Neural cell (in vitro differentiated cells): Measurements from ENCODE around the gene SYNRG. TPM values are rescaled to one million over a fixed set of nuclear protein-coding genes. Genes with fewer than 3 reads are reported as not detected.

Experiments used
- H2AFZ ChIP-seq: fragments of 200-600, 300-800 bp; sonication (generic), shearing (Covaris generic); 2 replicates; pipeline ENCODE4 v1.6.0; 2014; ENCODE audit warnings: low read depth, mild to moderate bottlenecking, antibody characterized with exemption, low read length, moderate library complexity
- H3F3A ChIP-seq: fragments of 200-600 bp; shearing (Covaris generic); 2 replicates; pipeline ENCODE4 v1.6.1; 2016; ENCODE audit warnings: mild to moderate bottlenecking, moderate library complexity, mixed read lengths, antibody characterized with exemption, low read length; ENCODE audit not compliant: insufficient read depth, poor library complexity, severe bottlenecking
- H3K27ac ChIP-seq: fragments of 200-600, 300-800 bp; sonication (generic), shearing (Covaris generic); 2 replicates; pipeline ENCODE4 v1.5.1; 2014; ENCODE audit warnings: mild to moderate bottlenecking, low read length, moderate library complexity
- H3K27me3 ChIP-seq: fragments of 300-800, 200-600 bp; sonication (generic), shearing (Covaris generic); 2 replicates; pipeline ENCODE4 v1.6.0; 2014; ENCODE audit warnings: mild to moderate bottlenecking, low read depth, low read length, moderate library complexity; ENCODE audit not compliant: insufficient read depth
- H3K36me3 ChIP-seq: fragments of 300-800, 200-600 bp; sonication (generic), shearing (Covaris generic); 2 replicates; pipeline ENCODE4 v1.5.1; 2014; ENCODE audit warnings: mild to moderate bottlenecking, antibody characterized with exemption, low read length, moderate library complexity; ENCODE audit not compliant: insufficient read depth
- H3K4me2 ChIP-seq: fragments of 300-800, 200-600 bp; sonication (generic), shearing (Covaris generic); 2 replicates; pipeline ENCODE4 v1.6.0; 2014; ENCODE audit warnings: mild to moderate bottlenecking, low read length
- H3K4me3 ChIP-seq: fragments of 300-800, 200-600 bp; sonication (generic), shearing (Covaris generic); 2 replicates; pipeline ENCODE4 v1.5.1; 2014; ENCODE audit warnings: mild to moderate bottlenecking, low read length, moderate library complexity
- H3K79me2 ChIP-seq: fragments of 200-600 bp; shearing (Covaris generic); replicated peaks from 2 replicates; pipeline ENCODE4 v1.6.0; 2014; ENCODE audit warnings: mild to moderate bottlenecking, low read length, moderate library complexity; ENCODE audit not compliant: insufficient read depth
- H3K9ac ChIP-seq: fragments of 300-800, 200-600 bp; sonication (generic), shearing (Covaris generic); 2 replicates; pipeline ENCODE4 v1.6.1; 2016; ENCODE audit warnings: mild to moderate bottlenecking, low read length, mixed read lengths
- H3K9me2 ChIP-seq: fragments of 200-600 bp; shearing (Covaris generic); 2 replicates; pipeline ENCODE4 v1.6.1; 2016; ENCODE audit warnings: mild to moderate bottlenecking, low read length, mixed read lengths; ENCODE audit not compliant: insufficient read depth
- H3K9me3 ChIP-seq: fragments of 200-600, 300-800 bp; sonication (generic), shearing (Covaris generic); 2 replicates; pipeline ENCODE4 v1.6.1; 2016; ENCODE audit warnings: mild to moderate bottlenecking, mixed run types, low read length, moderate library complexity, mixed read lengths
- H4K20me1 ChIP-seq: fragments of 200-600 bp; shearing (Covaris generic); 2 replicates; pipeline ENCODE4 v1.6.1; 2016; ENCODE audit warnings: mild to moderate bottlenecking, mixed run types; ENCODE audit not compliant: insufficient read depth
- CTCF ChIP-seq: fragments of 450-650 bp; IDR thresholded peaks from 2 replicates; pipeline ENCODE4 v1.5.1; 2014; ENCODE audit warnings: antibody characterized with exemption, mild to moderate bottlenecking, moderate library complexity; ENCODE audit not compliant: poor library complexity, severe bottlenecking
- EP300 ChIP-seq: fragments of 450-650 bp; conservative IDR thresholded peaks from 2 replicates; pipeline ENCODE4 v1.6.1; 2014; ENCODE audit warnings: antibody characterized with exemption, mild to moderate bottlenecking, moderate library complexity; ENCODE audit not compliant: poor library complexity, severe bottlenecking
- EZH2 ChIP-seq: fragments of 200-600, 300-800 bp; shearing (Covaris generic), sonication (generic); IDR thresholded peaks from 2 replicates; pipeline ENCODE4 v1.6.1; 2014; ENCODE audit warnings: antibody characterized with exemption, low read length, borderline replicate concordance, mild to moderate bottlenecking; ENCODE audit not compliant: insufficient read depth, poor library complexity, severe bottlenecking
- MXI1 ChIP-seq: fragments of 450-650 bp; conservative IDR thresholded peaks from 2 replicates; pipeline ENCODE4 v1.6.1; 2014; ENCODE audit warnings: antibody characterized with exemption, mild to moderate bottlenecking; ENCODE audit not compliant: poor library complexity, severe bottlenecking
- POLR2AphosphoS5 ChIP-seq: IDR thresholded peaks from 2 replicates; pipeline ENCODE4 v1.6.1; 2012
- RAD21 ChIP-seq: fragments of 450-650 bp; conservative IDR thresholded peaks from 2 replicates; pipeline ENCODE4 v1.6.1; 2014; ENCODE audit warnings: antibody characterized with exemption, mild to moderate bottlenecking, moderate library complexity
- REST ChIP-seq: IDR thresholded peaks from 2 replicates; pipeline ENCODE4 v1.6.1; 2012; ENCODE audit warnings: borderline replicate concordance
- SMC3 ChIP-seq: fragments of 450-650 bp; conservative IDR thresholded peaks from 2 replicates; pipeline ENCODE4 v1.6.1; 2014; ENCODE audit warnings: antibody characterized with exemption, mild to moderate bottlenecking, moderate library complexity; ENCODE audit not compliant: poor library complexity
- TAF1 ChIP-seq: IDR thresholded peaks from 2 replicates; pipeline ENCODE4 v1.6.1; 2012; ENCODE audit warnings: low read depth
- polyA plus RNA-seq: library from polyadenylated mRNA; depleted of rRNA; stranded (reverse); fragments of >200 nt; gene quantifications from 2 replicates; pipeline ENCODE4 v1.2.3, GENCODE V29; 2014

SYNRG gene
- polyA plus RNA-seq, 1 donor from 2014 or later, result 16.1 TPM

GRCh38 chr17:37604556-37604955 is 4.7 kb downstream of the SYNRG start:
- Histone ChIP-seq H3K27ac (no peak overlapping the region), H3K4me2 (no peak overlapping the region), H3K79me2 (peaks cover 43% of the 10 kb centered on the region), H3K27me3 (no peaks in the 10 kb centered on the region), H3F3A (no peaks in the 10 kb centered on the region), H2AFZ (no peak overlapping the region), H3K9me2 (no peaks in the 10 kb centered on the region), H3K36me3 (no peaks in the 10 kb centered on the region), H3K9ac (no peak overlapping the region), H4K20me1 (no peaks in the 10 kb centered on the region), H3K4me3 (no peak overlapping the region), H3K9me3 (no peaks in the 10 kb centered on the region)
- TF ChIP-seq SMC3, result no peak
- TF ChIP-seq CTCF, result no peak
- no peak for TF ChIP-seq POLR2AphosphoS5
- TF ChIP-seq EP300, result no peak
- no peak for TF ChIP-seq TAF1
- TF ChIP-seq MXI1, result no peak
- TF ChIP-seq REST, result no peak
- TF ChIP-seq EZH2, result no peak
- no peak for TF ChIP-seq RAD21

GRCh38 chr17:37598145-37598544 is 11.1 kb downstream of the SYNRG start:
- Histone ChIP-seq H3K9me3 (no peaks in the 10 kb centered on the region), H3F3A (no peaks in the 10 kb centered on the region), H3K27me3 (no peaks in the 10 kb centered on the region), H3K9ac (no peak overlapping the region), H3K36me3 (no peaks in the 10 kb centered on the region), H3K27ac (no peak overlapping the region), H3K9me2 (no peaks in the 10 kb centered on the region), H2AFZ (no peak overlapping the region), H3K4me2 (no peak overlapping the region), H3K79me2 (peaks cover 10% of the 10 kb centered on the region), H4K20me1 (no peaks in the 10 kb centered on the region), H3K4me3 (no peak overlapping the region)
- TF ChIP-seq POLR2AphosphoS5 (no peak), EP300 (no peak), CTCF (no peak), SMC3 (no peak), REST (no peak), RAD21 (no peak), TAF1 (no peak), EZH2 (no peak), MXI1 (no peak)
